ENCODE data around the gene EBLN1. TPM values are rescaled to one million over a fixed set of nuclear protein-coding genes. Genes with fewer than 3 reads are reported as not detected.

The EBLN1 gene
- not detected in 2 replicates for total RNA-seq

DNA sequence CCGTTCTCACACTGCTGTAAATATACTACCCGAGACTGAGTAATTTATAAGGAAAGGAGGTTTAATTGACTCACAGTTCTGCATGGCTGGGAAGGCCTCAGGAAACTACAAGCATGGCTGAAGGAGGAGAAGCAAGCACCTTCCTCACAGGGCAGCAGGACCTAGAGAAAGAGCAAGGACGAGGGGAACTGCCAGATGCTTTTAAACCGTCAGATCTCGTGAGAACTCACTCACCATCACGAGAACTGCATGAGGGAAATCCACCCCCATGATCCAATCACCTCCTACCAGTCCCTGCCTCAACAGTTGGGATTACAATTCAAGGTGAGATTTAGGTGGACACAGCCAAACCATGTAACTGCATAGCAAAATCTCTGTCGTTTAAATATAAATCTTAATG is at the start of gene EBLN1:
Gene EBLN1 (minus strand): TSS at position 174 of the 400 bp plus-strand sequence. CDS start 8,032 bp downstream, outside the sequence.

Other genes with a start within 250 kb of the EBLN1 start
- gene DNAJC1, start 214.3 kb downstream of the EBLN1 start, total RNA-seq: 76.3 and 78.4 TPM in 2 replicates
- 55.5 and 56.1 TPM in 2 replicates for gene COMMD3, start 98.4 kb upstream of the EBLN1 start, total RNA-seq
- gene BMI1, start 103.1 kb upstream of the EBLN1 start, total RNA-seq: 79.6 and 98.9 TPM in 2 replicates
- 1.3 and 2.1 TPM in 2 replicates for gene SPAG6, start 127.5 kb upstream of the EBLN1 start, total RNA-seq